Measurements from ENCODE around the gene NAALADL2. TPM values are rescaled to one million over a fixed set of nuclear protein-coding genes. Genes with fewer than 3 reads are reported as not detected.

The NAALADL2 gene
- total and polyA plus RNA-seq, 2 donors (not counting 3 experiments of a cell fraction or from before 2014, with no cell fraction given) = 1.1 to 4.0 TPM

DNA sequence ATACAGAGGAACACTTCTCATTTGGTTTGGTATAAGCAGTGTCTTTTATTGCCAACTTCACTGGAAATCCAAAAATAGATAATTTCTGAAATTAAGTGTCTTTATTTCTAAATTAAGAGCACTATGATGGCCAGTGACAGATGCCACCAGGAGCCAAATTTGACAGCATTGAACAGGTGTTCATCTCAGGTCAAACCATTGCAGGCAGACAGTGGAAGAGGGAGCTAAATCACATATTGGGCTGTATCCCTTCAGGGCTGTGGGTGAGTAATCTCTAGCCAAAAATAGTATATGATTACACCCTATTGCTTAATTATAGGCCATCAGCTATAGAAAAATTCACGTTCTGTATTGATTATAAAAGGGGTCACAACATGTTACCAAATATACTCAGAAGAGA is 457.7 kb downstream of the NAALADL2 start:
- H2AFZ ChIP-seq (ENCODE audit: low read depth, low read length) = no peak overlapping the region
- no peaks in the 10 kb centered on the region for H4K20me1 ChIP-seq (replicated peaks; ENCODE audit: control insufficient read depth, extremely low read depth, insufficient read depth, low read length)
- H3K27me3 ChIP-seq (ENCODE audit: control insufficient read depth in 2 of 2, insufficient read depth in 2 of 2, low read length in 2 of 2) = no peaks in the 10 kb centered on the region
- H3K36me3 ChIP-seq (ENCODE audit: control insufficient read depth in 2 of 2, extremely low read depth in 1 of 2, insufficient read depth in 2 of 2, low read length in 2 of 2) = no peaks in the 10 kb centered on the region
- POLR2A ChIA-PET = no interaction called here
- no peaks in the 10 kb centered on the region for H3K9me3 ChIP-seq (replicated peaks; ENCODE audit: control insufficient read depth, insufficient read depth, low read length)
- no peak overlapping the region for H3K4me2 ChIP-seq (ENCODE audit: insufficient read depth, low read length)
- intact Hi-C loops (cut with micrococcal nuclease) = no loop called here
- no peaks in the 10 kb centered on the region for H3K79me2 ChIP-seq (ENCODE audit: control insufficient read depth, insufficient read depth, low read length)
- H3K27ac ChIP-seq (ENCODE audit: insufficient read depth, low read depth, low read length) = no peak overlapping the region
- H3K4me1 ChIP-seq (ENCODE audit: control insufficient read depth, extremely low read depth, insufficient read depth, low read length) = no peaks in the 10 kb centered on the region
- H3K9me1 ChIP-seq (replicated peaks; ENCODE audit: control insufficient read depth, extremely low read depth, insufficient read depth, low read length) = no peaks in the 10 kb centered on the region
- DNase-seq (ENCODE audit: low read depth, low spot score) (no peak), FAIRE-seq (no peak)
- dilution Hi-C loops (cut with MboI; ENCODE audit: extremely low pct_ligation_motif_present, low sequenced_read_pairs) = no loop called here
- BruUV-seq (replicated peaks) = no TSS peak
- CTCF ChIA-PET = interaction anchor here (1.3 to 1.7 kb wide), 2 partner anchors 16 to 62 kb away, joined by 3 to 4 read pairs; no protein-coding TSS in a partner anchor
- H3K4me3 ChIP-seq (replicated peaks in 1 of 3; ENCODE audit: insufficient read depth in 1 of 3, low read depth in 1 of 3, low read length in 3 of 3) = no peak overlapping the region
- no peak for TF ChIP-seq MYC (IDR thresholded peaks at IDR 0.05; ENCODE audit: low read depth, low read length)
- no peak for TF ChIP-seq MAX (IDR thresholded peaks at IDR 0.05; ENCODE audit: insufficient read depth, insufficient read length)
- TF ChIP-seq CTCF (IDR thresholded peaks at IDR 0.05; ENCODE audit: extremely low read depth in 1 of 2, insufficient read depth in 1 of 2, low read depth in 1 of 2, low read length in 2 of 2) = no peak
- TF ChIP-seq POLR2A (IDR thresholded peaks at IDR 0.05; ENCODE audit: low read depth, low read length) = no peak
- TF ChIP-seq EZH2 (IDR thresholded peaks at IDR 0.05; ENCODE audit: borderline replicate concordance, low read depth, low read length, severe bottlenecking) = no peak
- TF ChIP-seq POLR2AphosphoS5 (IDR thresholded peaks at IDR 0.05; ENCODE audit: insufficient read depth, low read depth, low read length) = no peak
- TF ChIP-seq JUN (IDR thresholded peaks at IDR 0.05; ENCODE audit: borderline replicate concordance, insufficient read depth, insufficient read length, low read depth) = no peak
- no peak for TF ChIP-seq FOS (IDR thresholded peaks at IDR 0.05; ENCODE audit: borderline replicate concordance, insufficient read depth, low read length)
- TF ChIP-seq GATA2 (IDR thresholded peaks at IDR 0.05; ENCODE audit: insufficient read depth, insufficient read length, low read depth, low read length) = no peak
- H3K9ac ChIP-seq (replicated peaks; ENCODE audit: extremely low read depth, insufficient read depth, low read length) = no peak overlapping the region

Data from endothelial cell of umbilical vein (primary cell).